Putamen (tissue), 1 donor: Measurements from ENCODE around the gene MAP2K1.
"Not testable (repeated sequence)": the region's sequence is repeated elsewhere in the genome, so short reads cannot be mapped to it uniquely, and the experiment has no call there.

Experiments
- DNase-seq: peaks from one replicate; pipeline ENCODE4 v3.0.0-alpha.2; 2016; ENCODE audit warnings: low spot score

The MAP2K1 gene

DNA sequence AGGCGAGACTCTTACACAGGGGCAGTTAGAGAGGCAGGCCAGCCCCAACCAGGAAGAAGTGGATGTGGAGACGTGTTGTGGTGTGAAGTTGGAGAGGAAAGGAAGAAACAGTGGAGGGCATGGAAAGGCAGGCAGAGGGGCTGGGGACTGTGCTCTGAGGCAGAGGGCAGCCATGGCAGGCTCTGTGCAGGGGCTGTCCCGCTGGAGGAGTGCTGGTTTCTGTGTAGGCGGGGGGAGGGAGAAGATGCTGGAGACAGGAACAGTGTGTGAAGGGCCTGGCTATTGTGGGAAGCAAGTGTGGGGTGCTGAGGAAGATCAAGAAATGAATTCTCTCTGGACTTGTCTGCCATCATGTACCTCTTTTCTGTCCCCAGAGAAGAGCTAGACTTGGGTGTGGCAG is 89.8 kb downstream of the MAP2K1 start:
- DNase-seq = no peak

DNA sequence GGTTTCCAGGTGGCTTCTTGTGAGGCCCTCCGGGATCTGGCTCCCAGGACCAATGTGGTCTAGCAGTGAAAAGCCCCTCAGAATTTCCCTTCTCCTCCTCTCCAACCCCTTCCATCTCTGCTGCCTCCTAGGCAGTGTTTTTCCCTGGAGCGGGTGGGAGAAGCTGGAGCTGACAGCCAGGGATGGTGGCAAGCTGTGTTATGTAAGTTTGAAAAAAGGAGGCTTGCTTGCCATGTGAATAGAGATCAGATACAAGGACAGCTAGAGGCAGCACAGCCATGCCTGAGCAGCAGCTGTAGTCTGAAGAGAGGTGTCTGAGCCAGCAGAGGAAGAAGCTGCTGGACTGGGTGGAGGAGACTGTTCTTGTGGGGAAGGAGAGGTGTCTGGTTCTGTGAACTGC is 90.3 kb downstream of the MAP2K1 start:
- peak; percentile 72 for DNase-seq

DNA sequence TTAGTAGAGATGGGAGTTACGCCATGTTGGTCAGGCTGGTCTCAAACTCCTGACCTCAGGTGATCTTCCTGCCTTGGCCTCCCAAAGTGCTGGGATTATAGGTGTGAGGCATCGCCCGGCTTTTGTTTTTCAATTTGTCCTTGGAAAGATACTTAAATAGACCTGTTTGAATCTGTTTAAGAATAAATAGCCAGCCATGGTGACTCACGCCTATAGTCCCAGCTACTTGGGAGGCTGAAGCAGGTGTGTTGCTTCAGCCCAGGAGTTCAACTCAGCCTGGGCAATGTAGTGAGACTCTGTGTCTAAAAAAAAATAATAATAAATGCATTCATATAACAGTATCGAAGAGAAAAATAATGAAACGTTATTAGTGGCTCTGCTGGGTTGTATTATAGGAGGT is 93.6 kb downstream of the MAP2K1 start:
- no peak for DNase-seq

DNA sequence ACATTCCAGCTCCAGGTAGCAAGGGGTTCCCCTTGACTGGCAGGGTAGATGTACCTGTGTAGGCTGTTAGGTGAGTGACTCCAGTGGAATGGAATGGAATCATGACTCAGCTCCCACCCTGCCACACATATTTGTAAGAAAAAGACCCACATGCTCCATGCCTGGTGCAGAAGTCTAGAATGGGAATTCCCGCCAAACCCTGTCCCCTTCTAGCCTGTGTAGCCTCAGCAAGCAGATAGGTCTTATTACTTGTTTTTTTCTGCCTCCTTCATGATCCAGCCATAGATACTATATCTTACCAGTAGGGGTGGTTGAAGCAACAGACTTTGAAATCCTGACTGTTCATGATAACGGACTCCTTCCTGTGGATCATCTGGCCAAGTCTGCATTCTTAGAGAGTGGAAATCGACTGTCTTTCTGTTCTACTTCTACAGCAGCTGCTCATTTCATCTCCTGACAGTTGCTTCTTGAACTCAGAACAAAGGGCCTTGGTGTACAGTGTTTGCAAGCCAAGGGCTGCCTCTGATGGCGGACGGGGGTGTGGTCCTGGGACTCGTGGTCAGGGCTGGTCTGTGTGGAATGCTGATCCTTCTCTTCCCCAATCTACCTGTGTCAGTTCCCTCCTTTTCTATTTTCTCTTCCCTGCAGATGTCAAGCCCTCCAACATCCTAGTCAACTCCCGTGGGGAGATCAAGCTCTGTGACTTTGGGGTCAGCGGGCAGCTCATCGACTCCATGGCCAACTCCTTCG is 94.6 kb downstream of the MAP2K1 start:
- no peak for DNase-seq

DNA sequence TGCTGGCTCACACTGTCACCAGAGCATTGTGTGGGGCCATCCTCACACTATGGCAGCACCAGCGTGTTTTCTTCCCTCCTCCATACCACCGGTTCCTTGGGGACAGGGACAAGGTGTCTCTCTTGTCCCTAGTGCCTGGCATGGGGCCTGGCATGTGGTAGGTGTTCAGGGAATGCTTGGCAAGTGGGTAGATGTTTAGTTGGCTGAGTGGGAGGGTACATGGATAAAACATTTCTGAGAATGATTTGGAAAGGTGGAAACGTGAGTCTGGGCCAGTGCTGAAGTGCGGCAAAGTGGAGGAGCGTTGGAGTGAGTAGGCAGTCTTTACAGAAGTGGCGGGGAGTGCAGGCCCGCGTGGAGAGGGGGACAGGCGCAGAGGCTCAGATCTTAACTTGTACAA is 95.8 kb downstream of the MAP2K1 start:
- DNase-seq = no peak

DNA sequence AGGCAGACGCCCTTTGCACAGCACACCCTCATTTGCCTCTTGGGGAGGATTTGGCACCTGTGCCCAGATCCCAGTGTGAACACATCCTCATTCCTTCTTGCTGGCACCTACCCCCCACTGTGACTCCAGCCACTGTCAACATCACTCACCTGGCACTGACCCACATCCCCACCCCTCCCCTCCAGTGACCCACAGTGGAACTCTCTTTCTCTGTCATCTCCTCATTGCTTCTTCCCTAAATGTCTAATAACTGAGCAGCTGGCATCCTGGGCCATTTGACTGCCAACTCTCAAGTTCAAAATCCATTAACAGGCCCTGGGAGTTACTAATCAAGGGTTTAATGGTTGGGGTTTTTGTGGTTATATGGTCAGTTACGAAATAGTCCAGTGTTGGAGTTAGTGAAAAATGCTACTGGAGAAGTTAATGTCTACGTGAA is 96.4 kb downstream of the MAP2K1 start:
- no peak for DNase-seq

DNA sequence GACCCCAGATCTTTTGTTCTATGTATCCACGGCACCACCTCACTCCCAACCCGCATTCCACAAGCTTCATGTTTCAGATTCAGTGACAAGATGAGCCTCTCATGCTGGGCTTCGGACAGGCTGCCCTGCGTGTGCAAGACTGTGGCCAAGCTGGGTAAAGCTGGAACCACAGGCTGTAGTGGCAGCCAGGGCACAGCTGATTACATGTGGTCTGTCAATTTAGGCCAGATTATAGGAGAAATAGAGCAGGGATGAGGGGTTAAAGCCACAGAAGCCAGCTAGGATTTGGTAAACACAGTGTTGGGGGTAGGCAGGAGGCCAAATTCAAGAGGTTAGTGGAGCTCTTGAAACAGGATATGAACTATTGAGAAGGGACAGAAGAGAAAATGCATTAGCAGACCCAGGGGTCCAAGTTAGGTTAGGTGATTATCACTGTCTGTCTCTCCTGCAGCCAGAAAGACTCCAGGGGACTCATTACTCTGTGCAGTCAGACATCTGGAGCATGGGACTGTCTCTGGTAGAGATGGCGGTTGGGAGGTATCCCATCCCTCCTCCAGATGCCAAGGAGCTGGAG is 97.9 kb downstream of the MAP2K1 start:
- DNase-seq = no peak

DNA sequence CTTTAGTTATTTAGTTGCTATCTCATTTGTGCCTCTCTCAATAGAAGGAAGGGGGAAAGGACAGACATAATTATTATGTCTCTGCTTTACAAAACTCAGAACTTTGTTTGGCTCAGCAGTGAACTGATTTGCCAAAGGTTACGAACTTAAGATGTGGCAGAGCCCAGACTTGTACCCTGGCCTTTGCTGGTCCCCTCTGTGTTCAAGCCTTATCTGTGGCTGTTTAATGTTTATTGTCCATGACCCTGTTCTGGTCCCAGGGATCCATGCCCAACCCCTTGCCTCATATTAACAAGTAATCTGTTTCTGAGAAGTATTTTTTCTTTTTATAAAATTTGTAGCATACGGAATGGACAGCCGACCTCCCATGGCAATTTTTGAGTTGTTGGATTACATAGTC is 100.2 kb downstream of the MAP2K1 start:
- no peak for DNase-seq

DNA sequence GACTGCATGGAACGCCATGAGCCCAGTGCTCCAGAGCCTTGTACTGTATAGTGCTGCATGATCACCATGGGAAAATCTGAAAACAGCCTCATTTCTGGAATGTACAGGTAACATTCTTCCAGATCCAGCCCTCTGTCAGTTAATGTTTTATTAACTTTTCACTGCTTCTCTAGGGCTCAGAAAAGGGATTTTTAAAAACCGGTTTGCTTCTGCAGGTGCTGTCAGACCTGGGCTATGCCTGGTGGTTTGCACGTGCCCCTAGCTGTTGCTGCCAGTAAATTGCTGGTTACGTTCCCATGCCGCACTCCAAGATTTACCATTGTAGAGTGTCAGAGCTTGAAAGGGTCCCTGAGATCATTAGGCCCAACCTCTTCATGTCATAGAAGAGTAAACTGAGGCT is 101.8 kb downstream of the MAP2K1 start:
- no peak for DNase-seq

DNA sequence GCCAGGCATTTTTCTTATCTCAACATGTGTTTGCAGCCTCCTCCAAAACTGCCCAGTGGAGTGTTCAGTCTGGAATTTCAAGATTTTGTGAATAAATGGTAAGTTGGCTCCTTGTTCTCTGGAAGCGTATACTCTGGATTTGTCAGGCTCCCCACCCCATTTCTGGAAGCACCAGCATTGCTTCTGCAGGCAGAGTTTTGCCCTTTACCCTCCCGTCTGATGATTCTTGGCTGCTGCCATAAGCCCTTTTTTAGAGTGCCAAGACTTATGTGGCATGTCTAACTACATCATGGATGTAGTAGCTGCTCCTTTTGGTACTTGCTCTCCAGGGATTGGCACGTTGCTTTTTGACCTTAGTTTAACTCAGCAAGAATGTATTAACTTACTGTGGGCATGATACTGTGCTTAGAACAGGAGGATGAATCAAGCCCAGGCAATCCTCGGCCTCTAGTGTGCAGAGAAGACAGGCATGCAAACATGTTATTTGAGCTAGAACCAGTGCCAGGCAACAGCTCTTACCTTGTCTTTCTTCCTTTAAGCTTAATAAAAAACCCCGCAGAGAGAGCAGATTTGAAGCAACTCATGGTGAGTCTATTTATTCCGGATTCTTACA is 102.6 kb downstream of the MAP2K1 start:
- no peak for DNase-seq

DNA sequence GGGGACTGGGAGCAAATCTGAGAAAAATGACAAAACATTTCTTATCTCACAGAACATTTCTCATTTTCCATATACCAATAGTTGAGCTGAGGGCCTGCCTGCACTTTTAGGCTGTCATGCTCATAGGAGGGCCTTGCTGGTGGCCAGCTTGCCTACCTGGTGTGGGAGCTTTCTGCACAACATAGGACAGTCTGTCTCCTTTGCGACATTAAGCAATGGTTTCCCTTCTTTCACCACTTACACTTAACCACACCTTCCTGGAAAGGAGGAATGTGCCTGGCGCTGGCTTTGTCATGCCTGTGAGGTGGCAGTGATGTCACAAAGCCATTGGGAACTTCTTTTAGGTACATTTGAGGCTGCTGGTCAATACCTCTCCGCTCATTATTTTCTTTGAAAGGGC is 105.1 kb downstream of the MAP2K1 start:
- no peak for DNase-seq

DNA sequence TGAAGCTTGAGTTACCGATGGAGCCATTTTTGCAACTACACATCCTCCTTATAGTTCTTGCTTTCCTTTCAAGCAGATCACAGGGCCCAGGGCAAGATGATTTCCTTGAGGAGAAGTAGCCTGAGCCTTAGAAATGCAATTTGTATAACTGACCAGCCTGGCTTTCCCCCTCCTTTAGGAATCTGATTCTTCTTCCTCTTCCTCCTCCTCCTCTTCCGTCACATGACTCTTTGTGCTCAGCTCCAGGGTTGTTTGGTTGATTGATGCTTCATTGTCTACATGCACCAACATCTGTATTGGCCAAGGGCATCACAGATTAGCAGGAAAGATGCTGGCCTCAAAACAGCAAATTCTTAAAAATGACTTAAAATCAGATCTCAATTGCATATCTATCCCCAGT is 107.5 kb downstream of the MAP2K1 start:
- DNase-seq = no peak

DNA sequence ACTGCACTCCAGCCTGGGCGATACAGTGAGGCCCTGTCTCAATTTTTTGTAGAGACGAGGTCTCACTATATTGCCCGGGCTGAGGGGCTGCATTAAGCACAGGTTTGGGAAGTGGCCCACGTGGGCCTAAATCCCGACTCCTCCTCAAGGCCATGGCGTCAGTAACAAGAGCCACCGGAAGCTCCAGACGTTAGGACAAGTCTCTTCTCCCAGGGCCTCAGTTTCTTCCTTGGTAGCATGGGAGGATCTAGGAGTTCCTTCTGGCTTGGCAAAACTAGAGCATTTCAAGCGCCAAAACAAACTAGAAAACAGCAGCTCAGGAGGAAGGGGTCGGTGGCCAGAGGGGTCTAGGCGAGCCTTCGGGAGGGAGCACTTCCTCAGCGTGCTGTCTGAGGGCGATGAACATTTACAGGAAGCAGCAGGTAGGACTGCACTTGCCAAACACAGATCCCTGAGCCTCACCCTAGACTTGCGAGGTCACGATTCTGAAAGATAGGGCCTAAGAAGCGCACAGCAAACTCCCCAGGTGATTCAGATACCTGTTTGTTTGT is 110.3 kb downstream of the MAP2K1 start:
- no peak for DNase-seq

DNA sequence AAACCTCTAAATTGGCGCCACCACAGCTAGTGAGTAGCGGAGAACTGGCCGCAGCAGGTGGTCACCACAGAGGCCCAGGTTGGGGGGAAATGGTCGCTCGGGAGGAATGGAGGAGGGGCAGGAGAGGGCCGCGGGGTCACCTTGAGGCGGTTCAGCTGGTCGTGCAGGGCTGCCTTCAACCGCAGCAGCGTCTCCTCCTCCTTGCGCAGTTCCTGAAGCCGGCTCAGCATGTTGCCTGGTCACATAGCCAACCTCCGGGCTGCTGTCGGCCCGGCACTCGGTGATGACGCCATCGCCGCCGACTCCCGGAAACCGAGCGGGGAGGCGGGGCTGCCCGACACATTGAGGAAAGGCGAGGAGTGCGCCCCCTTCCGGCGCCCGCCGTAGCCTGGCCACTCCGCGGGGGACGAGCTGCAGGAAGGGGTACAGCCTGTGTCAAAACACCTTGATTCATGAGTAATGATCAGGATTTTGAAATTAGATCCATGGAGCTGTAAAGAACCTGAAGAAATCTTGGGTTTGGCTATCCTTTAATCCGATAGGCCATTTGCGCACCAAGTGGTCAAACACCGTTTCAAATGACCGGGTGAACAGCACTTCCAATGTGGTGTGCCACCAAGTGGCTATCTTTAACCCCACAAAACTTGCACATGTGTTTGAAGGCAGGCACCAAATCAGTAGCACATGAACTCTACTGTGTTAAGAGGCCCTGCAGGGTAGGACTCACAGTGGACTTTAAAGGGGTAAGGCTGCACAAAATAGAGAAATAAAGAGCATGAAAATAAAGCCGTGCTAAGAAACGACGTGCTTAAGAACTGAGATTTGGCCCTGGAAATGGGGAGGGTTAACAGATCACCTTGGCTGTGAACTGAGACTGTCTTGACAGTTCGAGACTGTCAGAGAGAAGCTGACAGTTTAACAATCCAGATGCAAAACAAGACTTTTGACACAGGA is 111.1 kb downstream of the MAP2K1 start, which contains the start of gene SNAPC5:
Gene SNAPC5, minus strand, starts transcription at position 261 of the 954 bp plus-strand sequence. Its CDS starts 31 bp downstream, at position 230.
- DNase-seq = peak; percentile 90

DNA sequence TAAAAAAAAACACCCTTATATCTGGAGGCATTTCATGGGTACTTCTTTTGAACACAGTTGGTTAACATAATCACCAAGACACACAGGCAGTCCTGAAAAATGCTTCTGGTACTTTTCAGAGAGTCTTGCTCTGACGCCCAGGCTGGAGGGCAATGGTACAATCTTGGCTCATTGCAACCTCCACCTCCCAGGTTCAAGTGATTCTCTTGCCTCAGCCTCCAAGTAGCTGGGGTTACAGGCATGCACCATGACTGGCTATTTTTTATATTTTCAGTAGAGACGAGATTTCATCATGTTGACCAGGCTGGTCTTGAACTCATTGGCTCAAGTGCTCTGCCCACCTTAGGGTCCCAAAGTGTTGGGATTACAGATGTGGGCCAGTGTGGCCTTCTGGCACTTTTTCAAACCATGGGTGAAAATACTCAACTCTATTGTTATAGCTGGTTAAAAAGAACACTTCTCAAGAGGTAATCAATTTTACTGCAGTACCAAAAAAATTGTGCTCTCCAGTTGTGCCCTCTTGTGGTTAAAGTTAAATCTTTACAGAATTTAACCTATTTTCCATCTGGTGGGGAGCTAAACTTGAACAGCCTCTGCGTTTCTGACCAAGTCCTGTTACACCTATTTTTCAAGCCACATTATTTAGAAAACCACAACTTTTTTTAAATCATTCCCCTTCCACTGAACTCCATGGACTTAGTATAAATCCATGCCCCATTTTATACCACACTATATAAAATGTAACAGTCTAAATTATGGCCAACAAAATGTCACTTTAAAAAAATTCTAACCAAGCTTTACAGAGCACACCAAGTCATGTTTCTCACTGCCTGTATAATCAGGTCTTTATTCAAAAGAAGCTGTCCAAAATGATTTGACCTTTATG is 112.0 kb downstream of the MAP2K1 start:
- DNase-seq = peak; percentile 19

DNA sequence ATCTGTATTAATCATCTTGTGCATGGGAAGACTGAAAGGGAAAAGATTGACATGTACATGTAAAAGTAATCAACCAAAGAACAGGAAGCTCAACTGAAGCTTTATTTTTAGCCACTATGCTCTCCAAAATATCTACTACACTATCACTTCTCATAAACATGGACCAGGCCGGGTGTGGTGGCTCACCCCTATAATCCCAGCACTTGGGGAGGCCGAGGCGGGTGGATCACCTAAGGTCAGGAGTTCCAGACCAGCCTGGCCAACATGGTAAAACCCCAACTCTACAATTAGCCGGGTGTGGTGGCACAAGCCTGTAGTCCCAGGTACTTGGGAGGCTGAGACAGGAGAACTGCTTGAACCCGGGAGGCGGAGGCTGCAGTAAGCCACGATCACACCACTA is 113.6 kb downstream of the MAP2K1 start:
- DNase-seq = not testable (repeated sequence)

DNA sequence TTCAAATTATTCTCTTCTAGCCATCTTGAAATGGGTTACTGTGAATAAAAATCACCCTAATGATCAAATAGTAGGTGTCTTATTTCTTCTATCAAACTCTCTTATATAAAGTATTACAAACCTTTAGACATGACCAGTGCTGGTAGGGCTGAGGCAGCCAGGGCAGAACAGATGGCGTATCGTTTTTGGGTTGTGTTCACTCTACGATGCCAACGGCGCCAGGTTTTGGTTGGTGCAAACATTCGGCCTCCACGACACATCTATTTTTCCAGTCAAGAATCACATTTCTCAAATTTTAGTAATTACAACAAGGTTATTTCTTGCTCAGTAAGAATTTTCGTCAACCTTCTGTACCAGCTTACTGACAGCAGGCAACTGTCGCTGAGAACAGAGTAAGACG is 115.8 kb downstream of the MAP2K1 start:
- DNase-seq = no peak

DNA sequence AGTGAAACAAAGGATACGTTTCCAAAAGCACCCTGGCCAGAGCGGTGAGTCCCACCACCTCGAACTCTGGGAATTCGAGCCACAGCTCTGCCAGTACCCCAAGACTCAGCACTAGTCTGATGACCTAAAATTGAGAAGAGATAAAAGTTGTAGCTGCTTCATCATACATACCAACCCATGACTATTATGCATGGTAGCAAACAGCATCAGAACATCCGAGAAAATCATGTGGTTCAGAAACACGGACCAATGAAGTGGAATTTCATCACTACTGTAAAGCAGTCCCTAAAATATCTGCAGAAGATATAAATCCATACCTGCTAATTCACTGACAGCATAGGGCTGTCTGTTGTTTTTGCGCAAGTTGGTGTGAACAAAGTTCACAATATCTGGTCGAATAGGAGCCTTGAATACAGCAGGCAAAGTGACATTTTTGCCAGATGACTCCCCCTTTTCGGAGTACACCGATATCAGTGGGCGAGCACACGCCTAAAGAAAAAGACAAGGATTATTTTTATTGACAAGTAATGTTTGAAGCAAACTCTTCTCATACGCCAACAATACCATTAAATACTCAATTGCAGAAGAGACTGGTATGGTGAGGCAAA is 116.4 kb downstream of the MAP2K1 start:
- not testable (repeated sequence) for DNase-seq

DNA sequence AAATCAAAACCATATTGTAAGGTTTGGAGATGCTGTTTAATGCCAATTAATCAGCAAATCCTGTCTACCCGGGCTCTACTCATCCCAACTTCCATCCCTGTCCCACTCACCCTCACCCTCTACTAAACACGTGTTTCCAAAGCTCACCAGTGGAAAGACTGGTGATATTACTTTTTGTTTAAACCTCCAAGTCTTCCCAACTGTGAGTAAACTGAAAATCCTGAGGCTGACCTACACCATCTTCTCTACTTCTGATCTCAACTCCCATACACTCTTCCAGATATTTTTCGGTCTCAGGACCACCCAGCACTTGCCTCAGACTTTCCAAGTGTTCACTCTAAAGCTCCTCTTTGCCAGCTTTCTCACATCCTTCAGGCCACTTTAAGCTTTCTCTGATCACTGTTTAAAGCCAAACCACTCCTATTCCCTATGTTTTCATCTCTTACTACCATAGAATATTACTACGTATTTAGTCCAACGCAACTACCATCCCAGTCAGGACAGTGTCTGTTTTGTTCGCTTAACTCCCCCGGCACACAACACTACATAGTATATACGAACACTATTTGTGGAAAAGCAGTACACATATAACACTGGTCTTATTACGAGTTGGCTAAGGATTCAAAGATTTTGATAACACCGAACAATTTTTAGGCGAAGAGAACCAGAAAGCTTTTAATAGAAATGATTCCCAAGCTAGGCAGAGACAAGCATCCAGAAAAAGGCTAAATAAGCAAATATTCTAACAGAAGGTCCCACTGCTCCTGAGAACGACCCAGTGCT is 117.3 kb downstream of the MAP2K1 start:
- DNase-seq = no peak
